ENCODE data around the gene PSTPIP1. TPM values are rescaled to one million over a fixed set of nuclear protein-coding genes. Genes with fewer than 3 reads are reported as not detected.

PSTPIP1 gene
- polyA plus RNA-seq, 4 donors = 0.69 to 1.2 (median 0.99) TPM

DNA sequence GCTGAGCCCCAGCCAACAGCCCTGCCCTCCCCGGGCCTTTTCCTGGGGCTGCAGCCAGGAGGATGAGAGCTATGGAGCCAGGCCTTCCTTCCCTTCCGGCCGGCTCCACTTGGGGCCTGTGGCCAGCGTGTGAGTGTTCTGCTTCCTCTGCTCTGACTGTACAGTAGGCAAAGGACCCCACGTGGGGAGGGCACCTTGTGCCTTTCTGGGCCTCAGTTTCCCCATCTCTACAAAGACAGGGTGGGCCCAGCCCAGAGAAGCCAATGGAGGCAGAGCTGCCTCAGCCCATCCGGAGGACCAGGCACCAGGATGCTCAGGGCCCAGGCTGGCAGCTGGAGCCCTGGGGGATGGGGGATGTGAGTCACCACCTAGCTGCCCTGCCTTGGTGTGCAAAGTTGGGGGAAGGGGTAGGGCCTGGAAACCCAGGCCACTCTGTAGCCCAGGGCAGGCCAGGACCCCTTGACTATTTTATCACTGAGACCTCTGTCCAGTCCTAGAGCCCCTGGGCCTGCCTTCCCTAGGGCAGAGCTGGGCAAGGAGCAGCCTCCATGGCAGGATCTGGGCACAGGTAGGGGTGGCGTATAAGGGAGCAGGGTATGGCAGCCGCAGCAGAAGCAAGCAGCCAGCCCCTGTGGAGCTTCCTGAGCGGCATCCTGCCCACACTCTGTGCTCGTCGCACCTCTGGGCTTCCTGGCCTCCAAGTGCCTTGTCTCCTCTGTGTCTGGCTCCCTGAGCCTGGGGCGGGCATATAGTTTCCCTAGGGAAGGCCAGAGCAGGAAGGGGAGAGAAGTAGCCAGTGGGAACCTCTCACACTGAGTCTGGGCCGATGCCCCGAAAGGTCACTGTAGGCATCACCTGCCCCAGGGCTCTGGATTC is 1.8 kb downstream of the PSTPIP1 start:
- DNase-seq (ENCODE audit: low read depth in 4 of 4, low spot score in 3 of 4) = no peak

DNA sequence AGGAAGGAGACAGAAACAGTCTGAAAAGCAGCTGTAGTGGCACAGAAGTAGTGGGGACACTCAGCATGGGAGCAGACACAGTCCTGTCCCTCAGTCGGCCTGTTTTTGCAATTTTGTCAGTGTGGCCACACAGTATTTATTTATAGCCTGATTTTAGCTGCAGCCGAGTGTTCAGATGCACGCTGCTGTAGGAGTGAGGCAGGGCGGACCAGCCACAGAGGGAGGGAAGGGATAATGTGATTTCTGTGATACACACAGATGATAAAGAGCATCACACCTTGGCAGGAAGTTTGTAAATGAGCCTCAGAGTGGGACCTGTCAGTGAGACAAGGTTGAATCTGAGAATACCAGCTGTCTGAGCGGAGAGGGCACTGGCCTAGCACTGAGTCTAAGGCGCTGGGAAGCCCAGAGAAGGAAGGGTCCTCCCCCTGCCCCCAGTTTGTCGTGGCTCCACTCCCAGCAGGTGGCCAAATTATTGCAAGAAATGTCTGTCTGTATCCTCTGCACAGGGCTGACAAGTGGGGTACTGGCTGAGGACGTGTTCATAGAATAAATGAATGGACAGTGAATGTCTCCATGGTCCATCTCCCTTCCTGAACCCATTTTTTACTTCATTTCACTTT is 3.8 kb downstream of the PSTPIP1 start:
- no peak for DNase-seq (ENCODE audit: low read depth in 4 of 4, low spot score in 3 of 4)

DNA sequence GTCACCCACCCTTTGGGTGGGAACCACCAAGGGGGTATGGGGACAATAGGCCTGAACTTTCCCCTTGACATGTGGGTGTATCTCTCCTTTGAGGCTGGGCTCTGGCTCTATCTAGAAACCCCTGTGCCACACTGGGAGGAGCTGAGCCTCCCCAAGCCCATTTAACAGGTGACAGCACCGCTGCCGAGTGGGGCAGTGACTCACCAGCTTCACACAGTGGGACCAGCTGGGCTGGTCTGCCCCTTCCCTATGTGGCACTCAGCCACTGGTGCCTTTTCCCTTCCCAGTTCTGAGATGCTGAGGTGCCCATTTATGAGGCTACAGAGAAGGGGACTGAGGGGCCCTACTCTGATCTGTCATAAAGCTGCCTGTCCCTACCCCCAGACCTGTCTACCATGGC is 5.1 kb downstream of the PSTPIP1 start:
- DNase-seq (ENCODE audit: low read depth in 4 of 4, low spot score in 3 of 4) = no peak

DNA sequence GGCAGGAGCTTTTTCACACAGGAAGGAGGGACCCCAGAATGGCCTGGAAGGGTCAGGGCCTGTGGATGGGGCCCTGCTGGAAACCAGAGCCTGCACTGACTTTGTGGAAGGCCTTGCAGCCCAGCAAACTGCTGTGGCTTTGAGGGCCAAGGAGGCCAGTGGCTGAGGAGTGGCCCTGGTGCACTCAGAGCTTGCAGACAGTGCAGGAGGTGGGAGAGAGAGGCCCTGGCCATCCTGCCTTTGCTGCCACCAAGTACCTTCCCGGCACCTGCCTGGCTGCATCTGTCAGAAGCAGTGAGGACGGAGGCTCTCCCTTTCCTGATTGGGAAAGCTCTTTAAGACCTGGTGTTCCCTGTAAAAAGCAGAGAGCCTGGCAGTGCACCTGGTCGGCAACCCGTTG is 6.4 kb downstream of the PSTPIP1 start:
- no peak for DNase-seq (ENCODE audit: low read depth in 4 of 4, low spot score in 3 of 4)

DNA sequence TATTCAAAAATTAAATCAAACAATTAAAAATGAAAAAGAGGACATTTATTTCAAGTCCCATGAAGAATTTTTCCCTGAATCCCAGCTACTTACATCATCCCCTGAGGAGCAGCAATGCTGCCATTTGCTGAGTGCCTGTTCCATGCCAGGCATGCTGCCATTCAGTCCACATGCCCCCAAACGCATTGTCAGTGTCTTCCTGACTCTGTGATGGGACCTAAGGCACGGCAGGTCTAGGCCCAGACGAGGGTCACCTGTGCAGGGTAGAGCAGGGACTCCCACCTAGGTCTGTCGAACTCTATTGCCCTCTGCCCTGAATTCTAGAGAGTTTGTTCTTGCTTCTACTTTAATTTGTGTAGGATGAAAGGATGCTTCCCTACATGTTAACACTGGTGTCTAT is 7.0 kb downstream of the PSTPIP1 start:
- DNase-seq (ENCODE audit: low read depth in 4 of 4, low spot score in 3 of 4) = no peak

DNA sequence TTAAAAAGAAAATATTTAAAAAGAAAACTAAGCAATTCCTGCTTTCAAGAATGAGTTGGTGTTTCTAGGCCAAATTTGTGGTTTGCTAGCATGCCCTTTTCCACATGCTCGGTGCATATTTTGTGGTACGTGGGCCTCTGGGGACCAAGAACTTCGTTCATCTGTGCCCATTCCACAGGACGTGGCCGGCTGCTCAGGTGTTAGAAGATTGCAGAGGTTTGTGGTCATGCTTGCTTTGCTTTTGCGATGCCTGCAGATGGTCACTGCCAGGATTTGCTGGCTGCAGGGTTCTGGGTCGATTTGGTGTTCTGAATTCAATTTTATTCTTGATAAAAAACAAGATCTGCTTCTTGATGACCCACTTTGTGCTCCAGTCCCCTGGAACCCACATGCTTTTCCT is 7.5 kb downstream of the PSTPIP1 start:
- DNase-seq (ENCODE audit: low read depth in 4 of 4, low spot score in 3 of 4) = no peak

GRCh38 chr15:77002954-77003912 is 8.3 kb downstream of the PSTPIP1 start:
- DNase-seq (ENCODE audit: low read depth in 4 of 4, low spot score in 3 of 4) = no peak

GRCh38 chr15:77004189-77004588 is 9.3 kb downstream of the PSTPIP1 start:
- no peak for DNase-seq (ENCODE audit: low read depth in 4 of 4, low spot score in 3 of 4)

DNA sequence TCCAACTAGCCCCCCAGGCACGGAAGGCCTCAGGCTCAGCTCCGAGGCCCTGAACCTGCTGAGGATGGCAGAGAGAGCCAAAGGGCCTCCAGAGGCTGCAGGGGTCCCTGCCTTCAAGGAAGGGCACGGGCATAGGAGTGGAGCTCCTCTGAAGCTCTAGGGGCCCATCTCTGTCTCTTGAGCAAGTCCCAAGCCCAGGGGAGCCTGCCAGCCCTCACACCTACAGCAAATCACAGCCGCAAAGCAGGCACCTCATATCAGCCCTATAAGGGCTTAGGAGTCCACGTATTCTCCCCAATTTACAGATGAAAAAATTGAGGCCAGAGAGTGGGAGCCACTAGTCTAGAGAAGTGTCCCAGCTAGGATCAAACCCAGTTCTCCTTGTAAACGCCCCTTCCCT is 14.2 kb downstream of the PSTPIP1 start:
- DNase-seq (ENCODE audit: low read depth in 4 of 4, low spot score in 3 of 4) = no peak

DNA sequence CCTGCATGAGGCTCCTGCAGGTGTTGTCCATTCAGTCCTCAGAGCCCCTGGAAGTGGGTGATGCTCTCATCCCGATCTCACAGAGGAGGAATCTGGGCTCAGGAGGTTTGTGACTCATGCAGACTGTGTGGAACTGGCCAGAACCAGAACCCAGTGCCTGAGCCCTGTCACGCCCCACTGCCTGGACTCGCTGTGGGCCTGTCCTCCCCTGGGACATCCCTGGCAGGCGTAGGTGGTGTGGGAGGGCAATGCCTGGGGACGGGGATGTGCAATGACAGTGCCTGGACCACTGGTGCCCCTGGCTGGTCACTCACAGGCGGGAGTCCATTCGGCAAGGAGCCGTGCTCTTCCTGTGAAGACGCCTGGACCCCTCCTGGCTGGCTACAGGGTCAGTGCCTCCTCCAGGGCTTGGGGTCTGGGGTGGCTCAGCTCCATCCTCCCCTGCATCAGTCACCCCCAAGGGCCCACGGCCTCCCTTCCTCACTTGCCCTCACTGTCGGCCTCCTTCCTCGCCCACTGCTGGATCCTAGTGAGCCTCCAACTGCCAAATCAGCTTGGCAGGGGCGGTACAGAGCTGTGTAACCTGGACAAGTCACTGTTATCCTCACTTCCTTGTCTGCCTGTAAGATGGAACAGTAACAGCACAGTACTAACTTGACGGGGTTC is 14.9 kb downstream of the PSTPIP1 start:
- no peak for DNase-seq (ENCODE audit: low read depth in 4 of 4, low spot score in 3 of 4)

DNA sequence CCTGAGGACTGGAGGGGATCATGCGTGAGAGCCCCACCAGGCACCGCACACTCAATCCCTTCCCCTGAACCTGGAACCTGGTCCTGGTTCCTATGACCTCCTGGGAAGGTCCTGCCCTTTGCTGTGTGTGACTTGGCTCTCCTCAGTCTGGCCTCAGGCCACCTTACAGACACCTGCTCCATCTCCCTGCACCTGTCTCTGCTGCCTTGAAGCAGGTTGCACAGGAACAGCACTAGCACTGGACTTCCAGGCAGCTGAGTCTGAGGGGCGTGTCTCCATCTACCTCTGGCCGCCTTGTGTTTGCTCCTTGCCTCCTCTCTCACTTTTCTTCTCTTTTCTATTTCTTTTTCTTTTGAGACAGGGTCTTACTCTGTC is 15.4 kb downstream of the PSTPIP1 start:
- DNase-seq (ENCODE audit: low read depth in 4 of 4, low spot score in 3 of 4) = no peak

- no peak for DNase-seq (ENCODE audit: low read depth in 4 of 4, low spot score in 3 of 4)
These were observed 15.9 kb downstream of the PSTPIP1 start for GRCh38 chr15:77010857-77011256.

DNA sequence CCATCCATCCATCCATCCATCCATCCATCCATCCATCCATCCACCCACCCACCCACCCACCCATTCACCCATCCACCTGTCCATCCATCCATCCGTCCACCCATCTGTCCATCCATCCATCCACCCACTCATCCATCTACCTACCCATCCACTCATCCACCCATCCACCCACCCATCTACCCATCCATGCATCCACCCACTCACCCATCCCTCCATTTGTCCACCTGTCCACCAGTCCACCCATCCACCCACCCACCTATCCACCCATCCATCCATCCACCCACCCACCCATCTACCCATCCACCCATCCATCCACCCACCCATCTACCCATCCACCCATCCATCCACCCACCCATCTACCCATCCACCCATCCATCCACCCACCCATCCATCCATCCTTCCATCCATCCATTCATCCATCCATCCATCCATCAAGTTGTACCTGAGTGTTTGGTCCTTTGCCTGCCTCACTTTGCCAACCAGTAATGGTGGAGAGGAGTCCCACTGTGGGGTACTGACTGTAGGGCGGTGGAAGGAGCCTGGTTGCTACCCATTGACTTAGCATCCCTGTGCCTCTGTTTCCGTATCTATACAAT is 17.3 kb downstream of the PSTPIP1 start:
- DNase-seq (ENCODE audit: low read depth in 4 of 4, low spot score in 3 of 4) = no peak

- DNase-seq (ENCODE audit: low read depth in 4 of 4, low spot score in 3 of 4) = no peak
These were observed 17.9 kb downstream of the PSTPIP1 start for GRCh38 chr15:77012868-77013267.

GRCh38 chr15:77013776-77014131 is 18.8 kb downstream of the PSTPIP1 start:
- DNase-seq (ENCODE audit: low read depth in 4 of 4, low spot score in 3 of 4) = no peak

GRCh38 chr15:77014132-77015081 is 19.5 kb downstream of the PSTPIP1 start:
- no peak for DNase-seq (ENCODE audit: low read depth in 4 of 4, low spot score in 3 of 4)

DNA sequence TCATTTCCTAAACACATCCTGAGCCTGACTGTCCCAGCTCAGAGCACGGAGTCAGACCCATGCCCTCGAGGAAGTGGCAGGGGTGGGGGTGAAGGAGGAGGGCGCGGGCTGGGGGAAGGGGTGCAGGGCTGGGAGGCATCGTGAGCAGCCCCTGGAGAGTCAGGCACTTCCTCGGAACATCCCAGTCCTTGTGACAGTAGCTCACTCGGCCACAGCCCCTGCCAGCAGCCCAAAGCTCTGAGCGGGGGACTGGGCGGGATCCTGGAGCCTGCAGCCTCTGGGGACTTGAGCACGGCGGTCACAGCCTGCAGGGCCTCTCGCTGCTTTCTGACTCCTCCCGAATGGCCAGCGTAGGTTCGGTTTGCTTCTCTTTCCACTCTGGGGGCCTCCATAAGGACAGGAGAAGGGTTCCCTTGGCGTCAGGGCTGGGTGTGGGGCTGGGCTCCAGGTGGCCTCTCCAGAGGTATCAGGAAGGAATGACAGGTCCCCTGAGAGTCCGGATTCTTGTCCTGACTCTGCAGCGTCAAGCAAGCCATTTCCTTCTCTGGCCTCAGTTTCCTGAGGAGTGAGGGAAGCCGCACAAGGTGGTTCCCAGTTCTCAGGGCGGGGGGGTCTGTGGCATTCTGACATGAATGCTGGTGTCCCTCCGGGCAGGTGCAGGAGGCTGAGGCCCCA is 20.9 kb downstream of the PSTPIP1 start:
- DNase-seq (ENCODE audit: low read depth in 4 of 4, low spot score in 3 of 4) = no peak

GRCh38 chr15:77016321-77016695 is 21.4 kb downstream of the PSTPIP1 start:
- no peak for DNase-seq (ENCODE audit: low read depth in 4 of 4, low spot score in 3 of 4)
